ENCODE measurements around the gene CDH4. TPM values are rescaled to one million over a fixed set of nuclear protein-coding genes. Genes with fewer than 3 reads are reported as not detected.

Gene CDH4
- total and polyA plus RNA-seq, 9 of the 15 experiments (the other 6 are each of a cell fraction or from before 2014, with no cell fraction given): 0.04 TPM; not detected in 8

DNA sequence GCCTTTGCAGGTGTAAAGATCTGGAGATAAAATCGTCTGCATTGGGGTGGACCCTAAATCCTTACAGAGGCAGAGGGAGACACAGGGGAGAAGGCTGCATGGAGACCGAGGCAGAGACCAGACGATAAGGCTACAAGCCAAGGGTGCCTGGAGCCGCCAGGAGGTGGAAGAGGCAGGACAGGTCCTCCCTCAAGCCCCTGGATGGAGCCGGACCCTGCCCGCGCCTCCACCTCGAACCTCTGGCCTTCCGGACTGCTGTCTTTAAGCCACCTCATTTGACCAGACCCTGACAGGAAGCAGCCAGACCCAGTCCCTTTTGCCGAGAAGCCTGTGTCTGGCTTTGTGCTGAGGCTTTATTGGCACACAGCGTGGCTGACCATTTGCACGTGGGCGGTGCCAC lies 629.8 kb downstream of the CDH4 start (continued):
- TF ChIP-seq ZBTB1 (CRISPR knock-in tag; IDR thresholded peaks at IDR 0.05; ENCODE audit: borderline replicate concordance, low read depth) (no peak), ZNF75A (CRISPR knock-in tag; IDR thresholded peaks at IDR 0.05) (no peak)

GRCh38 chr20:61882716-61883615 lies 630.9 kb downstream of the CDH4 start:
- FAIRE-seq: no peak
- DNase-seq (ENCODE audit: extremely low read depth in 1 of 4, low spot score in 3 of 4): no peak
- Histone ChIP-seq H3K36me3 (ENCODE audit: control insufficient read depth, insufficient read depth, low read length) (no peaks in the 10 kb centered on the region), H3K27me3 (ENCODE audit: control insufficient read depth in 2 of 2, insufficient read depth in 2 of 2, low read length in 2 of 2) (peaks cover 54 to 84% of the 10 kb centered on the region in 2 experiments), H4K20me1 (replicated peaks; ENCODE audit: control insufficient read depth, insufficient read depth, low read length) (peaks cover 14% of the 10 kb centered on the region), H3K4me2 (ENCODE audit: insufficient read depth, low read length) (no peak overlapping the region), H3K9me3 (replicated peaks; ENCODE audit: control insufficient read depth, insufficient read depth, low read depth, low read length) (no peaks in the 10 kb centered on the region), H2AFZ (ENCODE audit: low read depth, low read length) (no peak overlapping the region), H3K9me1 (ENCODE audit: control insufficient read depth, insufficient read depth, low read length) (no peaks in the 10 kb centered on the region), H3K9ac (ENCODE audit: insufficient read depth in 1 of 2, low read depth in 2 of 2, low read length in 2 of 2) (no peak overlapping the region), H3K4me3 (no peak overlapping the region), H3K4me1 (replicated peaks in 1 of 2; ENCODE audit: control insufficient read depth in 2 of 2, insufficient read depth in 2 of 2, low read length in 2 of 2) (peaks cover 0 to 12% of the 10 kb centered on the region in 2 experiments; a peak in 2 of 5 replicates), H3K27ac (ENCODE audit: extremely low read depth, low read depth, low read length) (no peak overlapping the region), H3K79me2 (ENCODE audit: control insufficient read depth, insufficient read depth, low read length) (no peaks in the 10 kb centered on the region)
- intact Hi-C loops (cut with micrococcal nuclease) (no loop called here), in situ Hi-C loops (cut with MboI) (loop anchor here (25.0 kb wide), 1 partner anchor 1671 kb away; no protein-coding TSS in a partner anchor)
- TF ChIP-seq GABPB1 (CRISPR knock-in tag; IDR thresholded peaks at IDR 0.05): no peak
- TF ChIP-seq MTF1 (CRISPR knock-in tag; IDR thresholded peaks at IDR 0.05; ENCODE audit: borderline replicate concordance): no peak
- TF ChIP-seq STAT5A (IDR thresholded peaks at IDR 0.05; ENCODE audit: borderline replicate concordance, low read length): no peak
- TF ChIP-seq WHSC1 (IDR thresholded peaks at IDR 0.05; ENCODE audit: low read length): no peak
- TF ChIP-seq ZNF354B (CRISPR knock-in tag; IDR thresholded peaks at IDR 0.05): no peak
- no peak for TF ChIP-seq NFE2L1 (tag; IDR thresholded peaks at IDR 0.05; ENCODE audit: borderline replicate concordance, low read depth)
- TF ChIP-seq RBM14 (IDR thresholded peaks at IDR 0.05; ENCODE audit: borderline replicate concordance, insufficient read depth, low read depth, low read length): no peak
- TF ChIP-seq, protein P1, sequence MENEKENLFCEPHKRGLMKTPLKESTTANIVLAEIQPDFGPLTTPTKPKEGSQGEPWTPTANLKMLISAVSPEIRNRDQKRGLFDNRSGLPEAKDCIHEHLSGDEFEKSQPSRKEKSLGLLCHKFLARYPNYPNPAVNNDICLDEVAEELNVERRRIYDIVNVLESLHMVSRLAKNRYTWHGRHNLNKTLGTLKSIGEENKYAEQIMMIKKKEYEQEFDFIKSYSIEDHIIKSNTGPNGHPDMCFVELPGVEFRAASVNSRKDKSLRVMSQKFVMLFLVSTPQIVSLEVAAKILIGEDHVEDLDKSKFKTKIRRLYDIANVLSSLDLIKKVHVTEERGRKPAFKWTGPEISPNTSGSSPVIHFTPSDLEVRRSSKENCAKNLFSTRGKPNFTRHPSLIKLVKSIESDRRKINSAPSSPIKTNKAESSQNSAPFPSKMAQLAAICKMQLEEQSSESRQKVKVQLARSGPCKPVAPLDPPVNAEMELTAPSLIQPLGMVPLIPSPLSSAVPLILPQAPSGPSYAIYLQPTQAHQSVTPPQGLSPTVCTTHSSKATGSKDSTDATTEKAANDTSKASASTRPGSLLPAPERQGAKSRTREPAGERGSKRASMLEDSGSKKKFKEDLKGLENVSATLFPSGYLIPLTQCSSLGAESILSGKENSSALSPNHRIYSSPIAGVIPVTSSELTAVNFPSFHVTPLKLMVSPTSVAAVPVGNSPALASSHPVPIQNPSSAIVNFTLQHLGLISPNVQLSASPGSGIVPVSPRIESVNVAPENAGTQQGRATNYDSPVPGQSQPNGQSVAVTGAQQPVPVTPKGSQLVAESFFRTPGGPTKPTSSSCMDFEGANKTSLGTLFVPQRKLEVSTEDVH (IDR thresholded peaks at IDR 0.05; ENCODE audit: low read depth, partially characterized antibody): no peak
- no peak for TF ChIP-seq TAL1 (IDR thresholded peaks at IDR 0.05)
- TF ChIP-seq FOSL1 (tag; conservative IDR thresholded peaks at IDR 0.05): no peak
- no peak for TF ChIP-seq PTRF (tag; IDR thresholded peaks at IDR 0.05)
- TF ChIP-seq CREBBP (IDR thresholded peaks at IDR 0.05; ENCODE audit: low read depth, low read length): no peak
- 1% methylated on average over 23 of the region's 32 CpGs for WGBS (ENCODE audit: insufficient coverage, low coverage, missing lambda C conversion rate)
- no peak for ATAC-seq
- ChIA-PET POLR2A (interaction anchor here (0.9 kb wide), 1 partner anchor 9 kb away, joined by 3 read pairs; no protein-coding TSS in a partner anchor), CTCF (ENCODE audit: low intra/inter-chr PET ratio) (no interaction called here)
- BruUV-seq (replicated peaks): no TSS peak
